ENCODE data around the gene PHF21A. TPM values are rescaled to one million over a fixed set of nuclear protein-coding genes. Genes with fewer than 3 reads are reported as not detected.

PHF21A gene
- total RNA-seq, 1 donor from 2014 or later: 35.9 TPM

- H3K27ac Mint-ChIP-seq (ENCODE audit: unreplicated experiment): no peak overlapping the region
- peaks cover 28% of the 10 kb centered on the region for H3K4me1 Mint-ChIP-seq (ENCODE audit: low read depth)
- no peaks in the 10 kb centered on the region for H3K27me3 Mint-ChIP-seq (ENCODE audit: low read depth)
- no peak for DNase-seq (ENCODE audit: low spot score)
- H3K4me3 Mint-ChIP-seq (ENCODE audit: unreplicated experiment): no peak overlapping the region
- no peak for TF ChIP-seq CTCF (IDR thresholded peaks at IDR 0.05)
- no peaks in the 10 kb centered on the region for H3K36me3 Mint-ChIP-seq (ENCODE audit: low read depth)
- no peaks in the 10 kb centered on the region for H3K9me3 Mint-ChIP-seq (ENCODE audit: low read depth)
These were observed 75.4 kb downstream of the PHF21A start for GRCh38 chr11:46045811-46046210.

GRCh38 chr11:46044601-46045000 lies 76.7 kb downstream of the PHF21A start:
- Mint-ChIP-seq H3K4me1 (ENCODE audit: low read depth) (peaks cover 28% of the 10 kb centered on the region), H3K27me3 (ENCODE audit: low read depth) (no peaks in the 10 kb centered on the region), H3K9me3 (ENCODE audit: low read depth) (no peaks in the 10 kb centered on the region), H3K27ac (ENCODE audit: unreplicated experiment) (no peak overlapping the region), H3K4me3 (ENCODE audit: unreplicated experiment) (no peak overlapping the region), H3K36me3 (ENCODE audit: low read depth) (no peaks in the 10 kb centered on the region)
- TF ChIP-seq CTCF (IDR thresholded peaks at IDR 0.05): no peak
- no peak for DNase-seq (ENCODE audit: low spot score)

GRCh38 chr11:46039990-46040389 lies 81.3 kb downstream of the PHF21A start:
- no peaks in the 10 kb centered on the region for H3K27me3 Mint-ChIP-seq (ENCODE audit: low read depth)
- no peaks in the 10 kb centered on the region for H3K9me3 Mint-ChIP-seq (ENCODE audit: low read depth)
- H3K27ac Mint-ChIP-seq (ENCODE audit: unreplicated experiment): peak overlapping the region; percentile 64
- TF ChIP-seq CTCF (IDR thresholded peaks at IDR 0.05): no peak
- peaks cover 28% of the 10 kb centered on the region for H3K4me1 Mint-ChIP-seq (ENCODE audit: low read depth)
- no peaks in the 10 kb centered on the region for H3K36me3 Mint-ChIP-seq (ENCODE audit: low read depth)
- no peak overlapping the region for H3K4me3 Mint-ChIP-seq (ENCODE audit: unreplicated experiment)
- DNase-seq (ENCODE audit: low spot score): no peak

GRCh38 chr11:46038529-46038928 lies 82.7 kb downstream of the PHF21A start:
- Mint-ChIP-seq H3K4me3 (ENCODE audit: unreplicated experiment) (no peak overlapping the region), H3K4me1 (ENCODE audit: low read depth) (peaks cover 37% of the 10 kb centered on the region)
- no peak for TF ChIP-seq CTCF (IDR thresholded peaks at IDR 0.05)

GRCh38 chr11:46036969-46037368 lies 84.3 kb downstream of the PHF21A start:
- Mint-ChIP-seq H3K27me3 (ENCODE audit: low read depth) (no peaks in the 10 kb centered on the region), H3K27ac (ENCODE audit: unreplicated experiment) (no peak overlapping the region), H3K4me3 (ENCODE audit: unreplicated experiment) (no peak overlapping the region), H3K36me3 (ENCODE audit: low read depth) (no peaks in the 10 kb centered on the region), H3K4me1 (ENCODE audit: low read depth) (peaks cover 37% of the 10 kb centered on the region), H3K9me3 (ENCODE audit: low read depth) (no peaks in the 10 kb centered on the region)
- TF ChIP-seq CTCF (IDR thresholded peaks at IDR 0.05): no peak
- no peak for DNase-seq (ENCODE audit: low spot score)

More at GRCh38 chr11:46038529-46038928, 82.7 kb downstream of the PHF21A start:
- Mint-ChIP-seq H3K36me3 (ENCODE audit: low read depth) (no peaks in the 10 kb centered on the region), H3K9me3 (ENCODE audit: low read depth) (no peaks in the 10 kb centered on the region), H3K27me3 (ENCODE audit: low read depth) (no peaks in the 10 kb centered on the region), H3K27ac (ENCODE audit: unreplicated experiment) (no peak overlapping the region)
- DNase-seq (ENCODE audit: low spot score): no peak

All from chondrocyte (in vitro differentiated cells).